Activated B cell treated with CpG ODN at 0.5 μM for 24 hours (primary cell): ENCODE data around the gene CTBP1. TPM values are rescaled to one million over a fixed set of nuclear protein-coding genes. Genes with fewer than 3 reads are reported as not detected.

ENCODE experiments used
- ATAC-seq: fragments of 200-7000 bp; cut with Tn5 transposase; one replicate; pipeline ENCODE4 v1.10.0; 2021; ENCODE audit warnings: low read depth, mild to moderate bottlenecking, moderate library complexity
- CTCF ChIA-PET: fragments of 350-600 bp; sonication (Branson Sonifier 250); formaldehyde crosslinking; loops from one replicate; lab custom pipeline; 2021; ENCODE audit warnings: antibody characterized with exemption; lab: Charles Lee
- POLR2A ChIA-PET: fragments of 350-600 bp; sonication (Branson Sonifier 250); formaldehyde crosslinking; loops from one replicate; lab custom pipeline; 2021; ENCODE audit warnings: antibody characterized with exemption; lab: Charles Lee
- DNase-seq: peaks from one replicate; pipeline ENCODE4 v3.0.0; 2022
- H3K27ac Mint-ChIP-seq: one replicate; pipeline ENCODE4 v1.8.0; 2020; ENCODE audit warnings: mixed read lengths
- H3K27me3 Mint-ChIP-seq: one replicate; pipeline ENCODE4 v1.8.0; 2021; ENCODE audit warnings: mixed read lengths
- H3K36me3 Mint-ChIP-seq: one replicate; pipeline ENCODE4 v1.8.0; 2021; ENCODE audit warnings: low read depth, mixed read lengths
- H3K4me1 Mint-ChIP-seq: one replicate; pipeline ENCODE4 v1.8.0; 2021; ENCODE audit warnings: mixed read lengths
- H3K4me3 Mint-ChIP-seq: one replicate; pipeline ENCODE4 v1.8.0; 2020; ENCODE audit warnings: mild to moderate bottlenecking, mixed read lengths
- H3K9me3 Mint-ChIP-seq: one replicate; pipeline ENCODE4 v1.8.0; 2020; ENCODE audit warnings: mixed read lengths
- CTCF ChIP-seq: fragments of 200-600 bp; IDR thresholded peaks from one replicate; pipeline ENCODE4 v1.8.0; 2022; ENCODE audit warnings: antibody characterized with exemption, mild to moderate bottlenecking
- intact Hi-C: fragments of 100-400 bp; cut with micrococcal nuclease; formaldehyde crosslinking; loops from one replicate; pipeline ENCODE4 v1.15.1; 2024
- total RNA-seq: library from RNA; stranded (reverse); gene quantifications from 2 replicates; pipeline ENCODE4 v1.2.3, GENCODE V29; 2022

The CTBP1 gene
- total RNA-seq, 1 donor from 2014 or later, result 175 TPM

- CTCF ChIA-PET, result no interaction called here
- H3K4me3 Mint-ChIP-seq, result no peak overlapping the region
- no peaks in the 10 kb centered on the region for H3K36me3 Mint-ChIP-seq
- H3K27me3 Mint-ChIP-seq, result no peaks in the 10 kb centered on the region
- no peak overlapping the region for H3K27ac Mint-ChIP-seq
- TF ChIP-seq CTCF, result no peak
- H3K9me3 Mint-ChIP-seq, result no peaks in the 10 kb centered on the region
- H3K4me1 Mint-ChIP-seq, result peaks cover 5% of the 10 kb centered on the region
- no peak for ATAC-seq
- DNase-seq, result peak; percentile 11
- POLR2A ChIA-PET, result no interaction called here
- intact Hi-C loops, result no loop called here
These were observed 53.7 kb downstream of the CTBP1 start for GRCh38 chr4:1195109-1195671.

GRCh38 chr4:1194010-1194900 is 54.7 kb downstream of the CTBP1 start:
- no peak overlapping the region for H3K27ac Mint-ChIP-seq
- DNase-seq (peak; percentile 12), ATAC-seq (no peak)
- TF ChIP-seq CTCF, result no peak
- no peaks in the 10 kb centered on the region for H3K36me3 Mint-ChIP-seq
- H3K4me3 Mint-ChIP-seq, result no peak overlapping the region
- no peaks in the 10 kb centered on the region for H3K9me3 Mint-ChIP-seq
- ChIA-PET POLR2A (no interaction called here), CTCF (no interaction called here)
- H3K27me3 Mint-ChIP-seq, result no peaks in the 10 kb centered on the region
- peaks cover 2% of the 10 kb centered on the region for H3K4me1 Mint-ChIP-seq
- intact Hi-C loops, result no loop called here

- H3K9me3 Mint-ChIP-seq, result no peaks in the 10 kb centered on the region
- H3K27me3 Mint-ChIP-seq, result no peaks in the 10 kb centered on the region
- no peak for TF ChIP-seq CTCF
- intact Hi-C loops, result no loop called here
- no peaks in the 10 kb centered on the region for H3K36me3 Mint-ChIP-seq
- peaks cover 2% of the 10 kb centered on the region for H3K4me1 Mint-ChIP-seq
- H3K27ac Mint-ChIP-seq, result no peak overlapping the region
- POLR2A ChIA-PET, result no interaction called here
- no peak for ATAC-seq
- CTCF ChIA-PET, result no interaction called here
- DNase-seq, result peak; percentile 12
- H3K4me3 Mint-ChIP-seq, result no peak overlapping the region
These were observed 55.5 kb downstream of the CTBP1 start for GRCh38 chr4:1193206-1194009.

- Mint-ChIP-seq H3K9me3 (no peaks in the 10 kb centered on the region), H3K4me1 (peaks cover 2% of the 10 kb centered on the region), H3K4me3 (no peak overlapping the region), H3K27me3 (no peaks in the 10 kb centered on the region), H3K36me3 (no peaks in the 10 kb centered on the region), H3K27ac (no peak overlapping the region)
- DNase-seq, result peak; percentile 11
- ChIA-PET POLR2A (no interaction called here), CTCF (no interaction called here)
- intact Hi-C loops, result no loop called here
- ATAC-seq, result no peak
- TF ChIP-seq CTCF, result no peak
These were observed 56.3 kb downstream of the CTBP1 start for GRCh38 chr4:1192493-1193205.
